WTC11 (cell line): ENCODE data around the gene SLC1A6. TPM values are rescaled to one million over a fixed set of nuclear protein-coding genes. Genes with fewer than 3 reads are reported as not detected.

Experiments used
- ATAC-seq: fragments of 200-7000 bp; cut with Tn5 transposase; 2 replicates; pipeline ENCODE4 v1.10.0; 2021; ENCODE audit warnings: mild to moderate bottlenecking, moderate library complexity
- CTCF ChIA-PET: fragments of 300-600 bp; sonication (Branson Sonifier 250); formaldehyde crosslinking; loops from one replicate; lab custom pipeline; 2021; ENCODE audit warnings: antibody characterized with exemption; lab: Charles Lee
- POLR2A ChIA-PET: fragments of 350-600 bp; sonication (Branson Sonifier 250); formaldehyde crosslinking; loops from one replicate; lab custom pipeline; 2021; ENCODE audit warnings: antibody characterized with exemption; lab: Charles Lee
- DNase-seq: peaks from one replicate; pipeline ENCODE4 v3.0.0; 2021; ENCODE audit warnings: low spot score
- H3K27ac Mint-ChIP-seq: 2 replicates; pipeline ENCODE4 v1.8.0; 2021; ENCODE audit warnings: mixed read lengths
- H3K27me3 Mint-ChIP-seq: 2 replicates; pipeline ENCODE4 v1.8.0; 2021; ENCODE audit warnings: low read depth, mild to moderate bottlenecking, moderate library complexity, mixed read lengths
- H3K36me3 Mint-ChIP-seq: 2 replicates; pipeline ENCODE4 v1.8.0; 2021; ENCODE audit warnings: mixed read lengths
- H3K4me1 Mint-ChIP-seq: 2 replicates; pipeline ENCODE4 v1.8.0; 2022; ENCODE audit warnings: mixed read lengths
- H3K4me3 Mint-ChIP-seq: 2 replicates; pipeline ENCODE4 v1.8.0; 2021; ENCODE audit warnings: mild to moderate bottlenecking, moderate library complexity, mixed read lengths
- H3K9me3 Mint-ChIP-seq: 2 replicates; pipeline ENCODE4 v1.8.0; 2021; ENCODE audit warnings: mixed read lengths
- ATF3 ChIP-seq: sonication (generic); formaldehyde crosslinking; conservative IDR thresholded peaks from 2 replicates; pipeline ENCODE4 v1.8.1; 2022; ENCODE audit warnings: mild to moderate bottlenecking, missing genetic modification reagents
- CDX4 ChIP-seq: fragments of 250-450 bp; sonication (Bioruptor Pico); IDR thresholded peaks from 2 replicates; pipeline ENCODE4 v1.9.0; 2021; ENCODE audit warnings: moderate library complexity, mild to moderate bottlenecking, inconsistent platforms, borderline replicate concordance
- ELF4 ChIP-seq: sonication (generic); formaldehyde crosslinking; IDR thresholded peaks from 2 replicates; pipeline ENCODE4 v1.8.1; 2022; ENCODE audit warnings: low read depth, mild to moderate bottlenecking, moderate library complexity, missing genetic modification reagents
- FOXK1 ChIP-seq: sonication (generic); formaldehyde crosslinking; IDR thresholded peaks from 2 replicates; pipeline ENCODE4 v1.8.0; 2022; ENCODE audit warnings: mild to moderate bottlenecking, moderate library complexity, missing genetic modification reagents
- FOXP4 ChIP-seq: sonication (generic); formaldehyde crosslinking; IDR thresholded peaks from 2 replicates; pipeline ENCODE4 v1.8.0; 2022; ENCODE audit warnings: mild to moderate bottlenecking, missing genetic modification reagents
- JAZF1 ChIP-seq: fragments of 250-450 bp; sonication (Bioruptor Pico); IDR thresholded peaks from 2 replicates; pipeline ENCODE4 v1.9.0; 2021; ENCODE audit warnings: moderate library complexity, mild to moderate bottlenecking, inconsistent platforms
- JUN ChIP-seq: sonication (generic); formaldehyde crosslinking; IDR thresholded peaks from 2 replicates; pipeline ENCODE4 v1.8.0; 2023; ENCODE audit warnings: mild to moderate bottlenecking, missing genetic modification reagents
- MLX ChIP-seq: sonication (generic); formaldehyde crosslinking; IDR thresholded peaks from 2 replicates; pipeline ENCODE4 v1.8.1; 2023; ENCODE audit warnings: mild to moderate bottlenecking, missing genetic modification reagents, moderate library complexity
- NFYB ChIP-seq: sonication (generic); formaldehyde crosslinking; conservative IDR thresholded peaks from 2 replicates; pipeline ENCODE4 v1.8.0; 2022; ENCODE audit warnings: low read depth, missing genetic modification reagents
- NR3C1 ChIP-seq: sonication (generic); formaldehyde crosslinking; conservative IDR thresholded peaks from 2 replicates; pipeline ENCODE4 v1.8.1; 2023; ENCODE audit warnings: low read depth, mild to moderate bottlenecking, missing genetic modification reagents
- PRRX2 ChIP-seq: fragments of 250-450 bp; sonication (Bioruptor Pico); IDR thresholded peaks from 2 replicates; pipeline ENCODE4 v1.8.0; 2021; ENCODE audit warnings: mild to moderate bottlenecking
- SMAD3 ChIP-seq: sonication (generic); formaldehyde crosslinking; IDR thresholded peaks from 2 replicates; pipeline ENCODE4 v1.8.0; 2022; ENCODE audit warnings: missing genetic modification reagents, mild to moderate bottlenecking, borderline replicate concordance
- ZNF232 ChIP-seq: sonication (generic); formaldehyde crosslinking; IDR thresholded peaks from 2 replicates; pipeline ENCODE4 v1.8.0; 2022; ENCODE audit warnings: mild to moderate bottlenecking, missing genetic modification reagents
- ZNF425 ChIP-seq: fragments of 250-450 bp; sonication (Bioruptor Pico); conservative IDR thresholded peaks from 2 replicates; pipeline ENCODE4 v1.9.0; 2021; ENCODE audit warnings: mild to moderate bottlenecking
- total RNA-seq: library from RNA; stranded (reverse); gene quantifications from 3 replicates; pipeline ENCODE4 v1.2.3, GENCODE V29; 2021
- TF ChIP-seq, protein P1 (sequence below): fragments of 250-450 bp; sonication (Bioruptor Pico); IDR thresholded peaks from 2 replicates; pipeline ENCODE4 v1.8.0; 2021; ENCODE audit warnings: mild to moderate bottlenecking
- TF ChIP-seq, protein P2 (sequence below): sonication (generic); formaldehyde crosslinking; IDR thresholded peaks from 2 replicates; pipeline ENCODE4 v1.8.1; 2023; ENCODE audit warnings: mild to moderate bottlenecking, missing genetic modification reagents, moderate library complexity
- TF ChIP-seq, protein P3 (sequence below): sonication (generic); formaldehyde crosslinking; IDR thresholded peaks from 2 replicates; pipeline ENCODE4 v1.8.0; 2022; ENCODE audit warnings: mild to moderate bottlenecking, missing genetic modification reagents
- TF ChIP-seq, protein P4 (sequence below): sonication (generic); formaldehyde crosslinking; IDR thresholded peaks from 2 replicates; pipeline ENCODE4 v1.8.0; 2022; ENCODE audit warnings: mild to moderate bottlenecking, missing genetic modification reagents
- TF ChIP-seq, protein P5 (sequence below): sonication (generic); formaldehyde crosslinking; IDR thresholded peaks from 2 replicates; pipeline ENCODE4 v1.8.0; 2023; ENCODE audit warnings: mild to moderate bottlenecking, missing genetic modification reagents

The SLC1A6 gene
- total RNA-seq, 1 experiment from 2014 or later: 12.0 TPM

DNA sequence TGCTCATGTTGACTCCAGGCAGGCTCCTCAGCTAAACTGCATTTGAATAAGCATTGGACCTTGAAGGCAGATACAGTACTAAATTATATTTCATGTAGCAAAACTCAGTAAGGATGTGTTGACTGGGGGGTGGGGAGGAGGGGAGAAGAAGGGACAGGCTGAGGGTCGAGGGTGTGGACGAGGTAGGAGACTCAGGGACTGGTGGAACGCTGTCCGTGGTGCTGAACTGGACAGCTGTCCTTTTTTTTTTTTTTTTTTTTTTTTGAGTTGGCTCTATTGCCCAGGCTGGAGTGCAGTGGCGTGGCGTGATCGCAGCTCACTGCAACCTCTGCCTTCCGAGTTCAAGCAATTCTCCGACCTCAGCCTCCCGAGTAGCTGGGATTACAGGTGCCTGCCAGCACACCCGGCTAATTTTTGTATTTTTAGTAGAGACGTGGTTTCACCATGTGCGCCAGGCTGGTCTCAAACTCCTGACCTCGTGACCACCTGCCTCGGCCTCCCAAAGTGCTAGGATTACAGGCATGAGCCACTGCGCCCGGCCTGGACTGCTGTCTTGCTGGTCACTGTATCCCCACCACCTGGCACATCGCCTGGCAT is 36.4 kb upstream of the SLC1A6 start:
- H3K4me1 Mint-ChIP-seq: no peaks in the 10 kb centered on the region
- no peaks in the 10 kb centered on the region for H3K9me3 Mint-ChIP-seq
- no peak overlapping the region for H3K4me3 Mint-ChIP-seq
- no peak overlapping the region for H3K27ac Mint-ChIP-seq
- no peak for TF ChIP-seq FOXP4 (CRISPR knock-in tag)
- TF ChIP-seq ATF3 (CRISPR knock-in tag): no peak
- TF ChIP-seq JAZF1 (CRISPR knock-in tag): no peak
- TF ChIP-seq FOXK1: no peak
- TF ChIP-seq JUN: no peak
- TF ChIP-seq MLX (CRISPR knock-in tag): no peak
- TF ChIP-seq SMAD3: no peak
- TF ChIP-seq, protein P1, sequence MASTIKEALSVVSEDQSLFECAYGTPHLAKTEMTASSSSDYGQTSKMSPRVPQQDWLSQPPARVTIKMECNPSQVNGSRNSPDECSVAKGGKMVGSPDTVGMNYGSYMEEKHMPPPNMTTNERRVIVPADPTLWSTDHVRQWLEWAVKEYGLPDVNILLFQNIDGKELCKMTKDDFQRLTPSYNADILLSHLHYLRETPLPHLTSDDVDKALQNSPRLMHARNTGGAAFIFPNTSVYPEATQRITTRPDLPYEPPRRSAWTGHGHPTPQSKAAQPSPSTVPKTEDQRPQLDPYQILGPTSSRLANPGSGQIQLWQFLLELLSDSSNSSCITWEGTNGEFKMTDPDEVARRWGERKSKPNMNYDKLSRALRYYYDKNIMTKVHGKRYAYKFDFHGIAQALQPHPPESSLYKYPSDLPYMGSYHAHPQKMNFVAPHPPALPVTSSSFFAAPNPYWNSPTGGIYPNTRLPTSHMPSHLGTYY: no peak
- TF ChIP-seq, all 79 proteins: peak for 0
- Mint-ChIP-seq H3K36me3 (no peaks in the 10 kb centered on the region), H3K27me3 (peaks cover 58% of the 10 kb centered on the region)
- peak; percentile 60 for DNase-seq
- ATAC-seq: peak; percentile 22; the same call in 1 of the 2 replicates
- ChIA-PET CTCF (no interaction called here), POLR2A (interaction anchor here (0.6 kb wide), 1 partner anchor 167 kb away, joined by 3 read pairs; no protein-coding TSS in a partner anchor)

- POLR2A ChIA-PET: interaction anchor here (0.6 kb wide), 1 partner anchor 387 kb away, joined by 3 read pairs; no protein-coding TSS in a partner anchor
- H3K27me3 Mint-ChIP-seq: peaks cover 65% of the 10 kb centered on the region
- ATAC-seq (no peak), DNase-seq (peak; percentile 22)
- no peak overlapping the region for H3K27ac Mint-ChIP-seq
- H3K9me3 Mint-ChIP-seq: no peaks in the 10 kb centered on the region
- CTCF ChIA-PET: interaction anchor here (1.1 kb wide), 1 partner anchor 11 kb away, joined by 3 read pairs; no protein-coding TSS in a partner anchor
- H3K36me3 Mint-ChIP-seq: no peaks in the 10 kb centered on the region
- H3K4me1 Mint-ChIP-seq: peaks cover 6% of the 10 kb centered on the region; the same call in 1 of the 2 replicates
- H3K4me3 Mint-ChIP-seq: no peak overlapping the region
- TF ChIP-seq, protein P2, sequence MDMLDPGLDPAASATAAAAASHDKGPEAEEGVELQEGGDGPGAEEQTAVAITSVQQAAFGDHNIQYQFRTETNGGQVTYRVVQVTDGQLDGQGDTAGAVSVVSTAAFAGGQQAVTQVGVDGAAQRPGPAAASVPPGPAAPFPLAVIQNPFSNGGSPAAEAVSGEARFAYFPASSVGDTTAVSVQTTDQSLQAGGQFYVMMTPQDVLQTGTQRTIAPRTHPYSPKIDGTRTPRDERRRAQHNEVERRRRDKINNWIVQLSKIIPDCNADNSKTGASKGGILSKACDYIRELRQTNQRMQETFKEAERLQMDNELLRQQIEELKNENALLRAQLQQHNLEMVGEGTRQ (CRISPR knock-in tag): no peak
- no peak for TF ChIP-seq ELF4
- TF ChIP-seq CDX4 (CRISPR knock-in tag): no peak
- no peak for TF ChIP-seq PRRX2
- TF ChIP-seq ZNF425: no peak
- no peak for TF ChIP-seq NR3C1
- TF ChIP-seq, protein P3, sequence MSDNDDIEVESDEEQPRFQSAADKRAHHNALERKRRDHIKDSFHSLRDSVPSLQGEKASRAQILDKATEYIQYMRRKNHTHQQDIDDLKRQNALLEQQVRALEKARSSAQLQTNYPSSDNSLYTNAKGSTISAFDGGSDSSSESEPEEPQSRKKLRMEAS: no peak
- TF ChIP-seq, protein P4, sequence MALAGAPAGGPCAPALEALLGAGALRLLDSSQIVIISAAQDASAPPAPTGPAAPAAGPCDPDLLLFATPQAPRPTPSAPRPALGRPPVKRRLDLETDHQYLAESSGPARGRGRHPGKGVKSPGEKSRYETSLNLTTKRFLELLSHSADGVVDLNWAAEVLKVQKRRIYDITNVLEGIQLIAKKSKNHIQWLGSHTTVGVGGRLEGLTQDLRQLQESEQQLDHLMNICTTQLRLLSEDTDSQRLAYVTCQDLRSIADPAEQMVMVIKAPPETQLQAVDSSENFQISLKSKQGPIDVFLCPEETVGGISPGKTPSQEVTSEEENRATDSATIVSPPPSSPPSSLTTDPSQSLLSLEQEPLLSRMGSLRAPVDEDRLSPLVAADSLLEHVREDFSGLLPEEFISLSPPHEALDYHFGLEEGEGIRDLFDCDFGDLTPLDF (CRISPR knock-in tag): no peak
- TF ChIP-seq NFYB: no peak
- TF ChIP-seq, protein P5, sequence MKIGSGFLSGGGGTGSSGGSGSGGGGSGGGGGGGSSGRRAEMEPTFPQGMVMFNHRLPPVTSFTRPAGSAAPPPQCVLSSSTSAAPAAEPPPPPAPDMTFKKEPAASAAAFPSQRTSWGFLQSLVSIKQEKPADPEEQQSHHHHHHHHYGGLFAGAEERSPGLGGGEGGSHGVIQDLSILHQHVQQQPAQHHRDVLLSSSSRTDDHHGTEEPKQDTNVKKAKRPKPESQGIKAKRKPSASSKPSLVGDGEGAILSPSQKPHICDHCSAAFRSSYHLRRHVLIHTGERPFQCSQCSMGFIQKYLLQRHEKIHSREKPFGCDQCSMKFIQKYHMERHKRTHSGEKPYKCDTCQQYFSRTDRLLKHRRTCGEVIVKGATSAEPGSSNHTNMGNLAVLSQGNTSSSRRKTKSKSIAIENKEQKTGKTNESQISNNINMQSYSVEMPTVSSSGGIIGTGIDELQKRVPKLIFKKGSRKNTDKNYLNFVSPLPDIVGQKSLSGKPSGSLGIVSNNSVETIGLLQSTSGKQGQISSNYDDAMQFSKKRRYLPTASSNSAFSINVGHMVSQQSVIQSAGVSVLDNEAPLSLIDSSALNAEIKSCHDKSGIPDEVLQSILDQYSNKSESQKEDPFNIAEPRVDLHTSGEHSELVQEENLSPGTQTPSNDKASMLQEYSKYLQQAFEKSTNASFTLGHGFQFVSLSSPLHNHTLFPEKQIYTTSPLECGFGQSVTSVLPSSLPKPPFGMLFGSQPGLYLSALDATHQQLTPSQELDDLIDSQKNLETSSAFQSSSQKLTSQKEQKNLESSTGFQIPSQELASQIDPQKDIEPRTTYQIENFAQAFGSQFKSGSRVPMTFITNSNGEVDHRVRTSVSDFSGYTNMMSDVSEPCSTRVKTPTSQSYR (CRISPR knock-in tag): no peak
- TF ChIP-seq ZNF232 (CRISPR knock-in tag): no peak
Measured at GRCh38 chr19:15014579-15014978, 34.9 kb upstream of the SLC1A6 start.
